IPS-NIHi7 (cell line): ENCODE measurements around the gene DRC3.
A peak's percentile ranks its signal among the peaks of the same experiment; 100 is the strongest.
"Not testable (repeated sequence)": the region's sequence is repeated elsewhere in the genome, so short reads cannot be mapped to it uniquely, and the experiment has no call there.

Experiments
- DNase-seq: peaks from one replicate; pipeline ENCODE4 v3.0.0; 2012; ENCODE audit warnings: mixed read lengths; ENCODE audit errors: extremely low spot score

Gene DRC3

DNA sequence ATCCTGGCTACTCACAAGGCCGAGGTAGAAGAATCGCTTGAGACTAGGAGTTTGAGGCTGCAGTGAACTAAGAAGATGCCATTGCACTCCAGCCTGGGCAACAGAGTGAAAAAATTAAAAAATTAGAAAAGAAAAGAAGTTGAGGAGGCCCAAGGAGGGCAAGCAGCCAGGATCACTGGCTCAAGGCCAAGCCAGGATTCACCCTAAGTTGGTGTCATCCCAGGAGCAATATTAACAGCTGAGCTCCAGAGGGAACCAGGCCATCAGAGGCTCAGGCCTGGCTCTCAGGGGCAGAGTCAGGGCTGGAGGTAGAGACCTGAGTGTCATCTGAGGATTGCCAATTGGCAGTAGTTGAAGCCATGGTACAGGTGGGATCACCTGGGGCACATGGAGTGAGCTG lies 20.7 kb downstream of the DRC3 start:
- no peak for DNase-seq

DNA sequence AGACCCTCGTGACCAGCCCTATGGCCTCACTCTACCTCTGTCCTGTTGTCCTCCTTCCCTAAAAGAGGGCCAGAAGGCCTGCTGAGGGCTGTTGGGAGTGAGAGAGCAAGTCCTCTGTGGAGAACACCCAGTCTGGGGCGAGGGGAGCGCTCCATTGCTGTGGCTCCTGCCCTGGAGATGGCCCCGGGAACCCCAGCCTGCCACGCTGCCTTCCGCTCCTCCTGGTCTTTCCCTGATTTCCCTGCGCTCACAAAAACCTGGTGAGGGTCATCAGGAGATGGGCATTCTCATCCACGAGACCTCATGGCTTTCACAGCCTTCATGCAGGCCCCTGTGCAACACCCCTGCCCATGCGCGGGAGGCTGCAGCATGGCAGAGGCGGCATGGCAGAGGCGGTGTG lies 21.2 kb downstream of the DRC3 start:
- DNase-seq, result no peak

GRCh38 chr17:17994271-17995069 lies 21.8 kb downstream of the DRC3 start:
- peak; percentile 85 for DNase-seq

DNA sequence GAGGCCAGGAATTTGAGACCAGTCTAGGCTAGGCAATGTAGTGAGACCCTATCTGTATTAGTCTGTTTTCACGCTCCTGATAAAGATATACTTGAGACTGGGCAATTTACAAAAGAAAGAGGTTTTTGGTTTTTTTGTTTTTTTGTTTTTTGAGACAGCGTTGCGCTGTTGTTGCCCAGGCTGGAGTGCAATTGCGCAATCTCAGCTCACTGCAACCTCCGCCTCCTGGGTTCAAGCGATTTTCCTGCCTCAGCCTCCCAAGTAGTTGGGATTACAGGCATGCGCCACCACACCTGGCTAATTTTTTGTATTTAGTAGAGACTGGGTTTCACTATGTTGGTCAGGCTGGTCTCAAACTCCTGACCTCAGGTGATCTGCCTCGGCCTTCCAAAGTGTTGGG lies 23.2 kb downstream of the DRC3 start:
- DNase-seq, result not testable (repeated sequence)

DNA sequence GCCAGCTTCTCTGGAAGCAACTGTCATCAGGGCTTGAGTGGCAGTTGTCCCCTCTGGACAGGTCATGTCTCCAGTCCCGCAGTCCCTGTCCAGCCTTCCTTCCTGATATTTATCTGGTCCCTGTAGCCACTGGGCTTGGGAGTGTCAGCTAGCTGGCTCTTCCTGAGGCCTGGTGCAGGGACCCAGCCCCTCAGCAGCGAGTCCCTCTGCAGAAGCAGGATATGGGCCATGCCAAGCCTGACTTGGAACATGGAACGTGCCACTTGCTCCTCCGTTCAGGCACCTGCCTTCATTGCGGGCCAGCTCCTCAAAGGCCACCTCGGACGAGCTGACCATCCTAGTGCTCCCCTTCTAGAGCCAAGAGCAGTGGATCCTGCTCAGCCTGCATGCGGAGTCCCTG lies 26.3 kb downstream of the DRC3 start:
- DNase-seq, result no peak

DNA sequence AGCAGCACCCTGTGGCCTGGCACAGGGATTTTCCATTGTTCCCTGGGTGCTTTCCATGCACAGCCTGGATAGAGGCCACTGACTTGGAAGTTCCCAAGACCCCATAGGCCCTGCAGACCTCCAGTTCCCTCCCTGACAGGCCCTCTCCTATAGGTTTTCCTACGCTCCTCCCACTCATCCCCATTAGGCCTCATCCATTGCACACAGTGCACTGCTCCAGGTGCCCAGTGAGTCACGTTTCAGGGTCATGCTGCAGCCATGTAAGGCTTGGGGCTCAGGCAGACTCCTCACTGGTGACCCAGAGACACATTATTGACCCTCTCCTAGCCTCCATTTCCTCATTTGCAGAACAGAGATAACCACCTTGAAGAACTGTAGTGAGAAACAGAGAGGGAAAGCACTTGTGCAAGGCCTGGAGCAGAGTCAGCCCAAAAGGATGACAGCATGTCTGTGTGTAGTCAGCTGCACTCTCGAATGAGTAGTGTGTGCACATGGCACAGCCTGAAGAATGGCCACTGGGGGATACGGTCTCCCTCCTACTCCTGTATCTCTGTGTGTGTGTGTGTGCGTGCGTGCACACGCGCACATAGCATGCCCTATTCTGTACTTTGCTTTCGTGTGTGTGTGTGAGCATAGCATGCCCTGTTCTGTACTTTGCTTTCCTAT lies 26.8 kb downstream of the DRC3 start:
- no peak for DNase-seq

- no peak for DNase-seq
Measured at GRCh38 chr17:18000030-18000408, 27.4 kb downstream of the DRC3 start.

GRCh38 chr17:18002171-18002570 lies 29.5 kb downstream of the DRC3 start:
- no peak for DNase-seq

- no peak for DNase-seq
Measured at GRCh38 chr17:18004345-18004744, 31.7 kb downstream of the DRC3 start.

- peak; percentile 67 for DNase-seq
Measured at GRCh38 chr17:18004884-18005305, 32.2 kb downstream of the DRC3 start.

- DNase-seq, result no peak
Measured at GRCh38 chr17:18005496-18005895, 32.8 kb downstream of the DRC3 start.

DNA sequence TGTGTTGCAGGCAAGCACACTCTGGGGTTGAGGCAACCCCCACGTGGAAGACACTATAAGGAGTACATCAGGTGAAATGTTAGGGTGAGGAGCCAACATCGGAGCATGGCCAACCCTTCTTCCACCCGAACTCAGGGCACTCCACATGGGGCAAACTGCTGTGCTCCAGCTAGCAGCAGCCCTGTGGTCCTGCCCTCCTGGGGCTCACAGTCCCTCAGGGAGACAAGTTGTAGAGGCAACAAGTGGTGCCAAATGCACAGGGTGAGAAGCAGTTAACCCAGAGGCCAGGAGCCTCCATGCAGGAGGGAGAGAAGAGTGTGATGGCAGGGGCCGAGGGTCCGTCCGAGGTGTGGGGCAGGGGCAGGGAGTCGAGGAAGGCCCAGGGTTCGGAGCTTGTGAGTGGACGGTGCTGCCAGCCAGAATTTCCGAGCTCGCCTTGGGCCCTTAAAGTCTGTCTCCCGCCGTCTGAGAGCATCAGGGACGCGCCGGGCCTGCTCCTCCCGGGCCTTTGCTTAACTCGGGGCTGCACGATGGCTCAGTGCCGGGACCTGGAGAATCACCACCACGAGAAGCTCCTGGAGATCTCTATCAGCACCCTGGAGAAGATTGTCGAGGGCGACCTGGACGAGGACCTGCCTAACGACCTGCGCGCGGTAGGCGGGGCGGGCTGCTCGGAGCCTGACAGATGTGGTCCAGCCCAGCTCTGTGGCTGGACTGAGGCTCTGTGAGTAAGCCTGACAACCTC lies 34.0 kb downstream of the DRC3 start:
- DNase-seq, result peak; percentile 86

GRCh38 chr17:18008496-18009268 lies 36.0 kb downstream of the DRC3 start:
- no peak for DNase-seq

GRCh38 chr17:18009609-18010420 lies 37.2 kb downstream of the DRC3 start:
- no peak for DNase-seq

DNA sequence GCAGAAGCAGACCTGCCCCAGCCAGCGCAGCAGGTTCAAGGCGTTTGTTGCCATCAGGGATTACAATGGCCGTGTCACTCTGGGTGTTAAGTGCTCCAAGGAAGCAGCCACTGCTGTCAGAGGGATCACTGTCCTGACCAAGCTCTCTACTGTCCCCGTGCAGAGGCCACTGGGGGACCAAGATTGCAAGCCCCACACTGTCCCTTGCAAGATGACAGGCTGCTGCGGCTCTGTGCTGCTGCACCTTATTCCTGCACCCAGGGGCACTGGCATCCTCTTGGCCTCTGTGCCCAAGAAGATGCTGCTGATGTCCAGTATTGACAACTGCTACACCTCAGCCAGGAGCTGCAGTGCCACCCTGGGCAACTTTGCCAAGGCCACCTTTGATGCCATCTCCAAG lies 38.6 kb downstream of the DRC3 start:
- no peak for DNase-seq

GRCh38 chr17:18014006-18014405 lies 41.3 kb downstream of the DRC3 start:
- DNase-seq, result no peak

DNA sequence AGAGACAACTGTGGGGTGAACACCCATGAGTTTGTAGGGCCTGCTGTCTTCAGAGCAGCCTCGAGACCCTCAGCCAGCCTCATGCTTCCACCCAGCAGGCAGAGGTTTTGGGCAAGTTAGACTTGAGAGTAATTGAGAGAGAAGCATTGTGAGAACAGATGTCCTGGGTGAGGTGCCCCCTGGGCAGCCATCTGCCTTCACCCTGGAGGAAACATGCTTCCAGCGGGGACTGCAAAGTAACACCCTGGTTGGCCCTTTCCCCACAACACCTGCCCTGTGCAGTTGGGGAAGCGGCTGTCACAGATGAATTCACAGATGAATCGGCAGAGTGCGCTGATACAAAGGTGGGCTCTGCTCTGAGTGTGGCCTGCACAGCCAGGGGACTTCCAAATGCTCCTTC lies 42.9 kb downstream of the DRC3 start:
- DNase-seq, result no peak

DNA sequence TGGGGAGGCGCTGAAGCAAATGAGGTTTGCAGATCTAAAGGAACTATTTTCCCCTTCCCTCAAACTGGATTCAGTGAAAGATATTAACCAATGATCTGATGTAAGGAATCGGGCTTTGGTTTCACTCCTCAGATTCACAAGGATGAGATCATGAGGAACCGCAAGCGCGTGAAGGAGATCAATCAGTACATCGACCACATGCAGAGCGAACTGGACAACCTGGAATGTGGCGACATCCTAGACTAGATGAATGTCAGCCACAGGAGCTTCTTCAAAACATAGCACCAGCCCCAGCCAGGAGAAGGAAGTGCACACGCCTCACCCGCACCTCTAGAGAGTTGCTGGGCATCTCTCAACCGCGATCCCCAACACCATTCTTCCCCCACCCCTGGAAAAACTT lies 43.8 kb downstream of the DRC3 start:
- DNase-seq, result no peak

DNA sequence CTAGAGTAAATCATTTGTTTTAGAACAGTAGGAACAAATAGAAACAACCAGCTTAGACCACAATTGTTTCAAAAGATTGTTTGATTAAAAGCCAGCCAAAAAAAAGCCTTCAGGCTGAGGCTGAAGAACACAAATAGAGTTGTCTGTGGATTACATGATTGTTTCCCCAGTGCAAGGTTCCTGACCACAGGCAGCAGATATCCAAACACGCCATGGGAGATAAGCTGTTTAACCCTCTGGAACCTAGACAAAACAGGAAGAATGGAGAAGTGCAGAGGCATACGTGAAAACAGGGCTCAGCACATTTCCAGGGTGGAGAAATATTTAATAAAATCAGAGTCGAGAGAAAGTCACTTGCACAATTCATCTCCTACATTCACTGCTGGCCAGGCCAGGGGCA lies 45.3 kb downstream of the DRC3 start:
- DNase-seq, result no peak

GRCh38 chr17:18018411-18018921 lies 45.8 kb downstream of the DRC3 start:
- no peak for DNase-seq

GRCh38 chr17:18019838-18020154 lies 47.1 kb downstream of the DRC3 start:
- no peak for DNase-seq
